Nasal cavity respiratory epithelium epithelial cell of viscerocranial mucosa (primary cell): ENCODE data around the gene FAM72C. TPM values are rescaled to one million over a fixed set of nuclear protein-coding genes. Genes with fewer than 3 reads are reported as not detected.

Experiments used
- total RNA-seq: library from RNA; depleted of rRNA; stranded (reverse); fragments of >200 nt; gene quantifications from 2 replicates; pipeline ENCODE4 v1.2.3, GENCODE V29; 2014

The FAM72C gene
- not detected in 2 replicates for total RNA-seq

DNA sequence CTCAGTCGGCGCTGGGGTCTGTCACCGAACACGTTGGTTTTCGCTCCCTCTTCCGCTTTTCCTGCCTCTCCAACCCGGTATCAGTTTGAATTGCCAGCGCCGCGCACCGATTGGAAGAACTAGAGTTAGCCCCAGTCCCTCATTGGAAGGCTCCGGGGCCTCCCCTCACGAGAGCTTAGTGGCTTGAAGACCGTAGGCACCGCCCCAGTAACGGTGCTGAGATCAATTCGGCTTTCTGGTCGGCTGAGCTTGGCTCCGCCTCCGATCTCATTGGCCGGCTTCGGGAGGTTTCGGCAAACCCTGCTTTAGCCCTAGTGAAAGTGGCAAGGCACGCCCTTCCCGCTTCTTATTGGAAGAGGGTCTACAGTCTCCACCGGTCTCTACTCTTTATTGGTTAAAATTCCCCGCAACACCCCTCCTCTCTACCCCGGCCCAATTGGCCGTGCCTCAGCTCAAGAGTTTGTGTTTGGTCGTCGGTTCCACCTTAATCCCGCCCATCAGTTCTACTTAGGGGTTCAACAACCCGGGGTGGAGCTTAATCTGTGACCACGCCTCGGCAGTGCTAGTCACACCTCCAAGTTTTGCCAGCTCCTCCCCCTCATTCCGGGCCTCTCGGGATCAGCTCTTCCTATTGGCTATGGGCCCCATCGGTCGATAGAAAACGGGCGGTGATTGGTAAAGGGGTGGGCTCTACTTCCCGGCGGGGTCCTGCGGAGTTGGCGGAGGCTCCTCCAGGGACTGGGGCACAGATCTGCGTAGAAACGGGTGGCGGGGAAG is at the start of gene FAM72C:
Gene FAM72C, minus strand, starts transcription at position 63 of the 777 bp plus-strand sequence. CDS start 845 bp downstream, outside the sequence.

